Sigmoid colon (tissue), 4 donors: ENCODE data around the gene ALKBH2.

Source experiments
- EP300 ChIP-seq, 4 donors: sonication (generic); formaldehyde crosslinking; IDR thresholded peaks; one replicate each; pipeline ENCODE4 v1.6.1; 2017; ENCODE audit warnings: antibody characterized with exemption in 4 of 4
- POLR2A ChIP-seq, 2 donors: fragments of 450-650 bp; IDR thresholded peaks; one replicate each; pipeline ENCODE4 v1.6.1; 2016; ENCODE audit warnings: antibody characterized with exemption in 2 of 2, mild to moderate bottlenecking in 2 of 2, moderate library complexity in 2 of 2
- POLR2AphosphoS5 ChIP-seq, 4 donors: sonication (generic); formaldehyde crosslinking; IDR thresholded peaks; one replicate each; pipeline ENCODE4 v1.6.1; 2017; ENCODE audit warnings: antibody characterized with exemption in 4 of 4
- TF ChIP-seq, protein P1 (sequence below), 4 experiments: fragments of 450-650 bp in 3 of 4; fragments of 200-600 bp in 1 of 4; IDR thresholded peaks; one replicate each; pipeline ENCODE4 v1.5.1; 2016 to 2019; ENCODE audit warnings: antibody characterized with exemption in 4 of 4, mild to moderate bottlenecking in 3 of 4, moderate library complexity in 2 of 4

- TF ChIP-seq POLR2A (IDR thresholded peaks at IDR 0.05) (no peak), POLR2AphosphoS5 (IDR thresholded peaks at IDR 0.05) (no peak), EP300 (IDR thresholded peaks at IDR 0.05) (no peak)
- TF ChIP-seq, protein P1, sequence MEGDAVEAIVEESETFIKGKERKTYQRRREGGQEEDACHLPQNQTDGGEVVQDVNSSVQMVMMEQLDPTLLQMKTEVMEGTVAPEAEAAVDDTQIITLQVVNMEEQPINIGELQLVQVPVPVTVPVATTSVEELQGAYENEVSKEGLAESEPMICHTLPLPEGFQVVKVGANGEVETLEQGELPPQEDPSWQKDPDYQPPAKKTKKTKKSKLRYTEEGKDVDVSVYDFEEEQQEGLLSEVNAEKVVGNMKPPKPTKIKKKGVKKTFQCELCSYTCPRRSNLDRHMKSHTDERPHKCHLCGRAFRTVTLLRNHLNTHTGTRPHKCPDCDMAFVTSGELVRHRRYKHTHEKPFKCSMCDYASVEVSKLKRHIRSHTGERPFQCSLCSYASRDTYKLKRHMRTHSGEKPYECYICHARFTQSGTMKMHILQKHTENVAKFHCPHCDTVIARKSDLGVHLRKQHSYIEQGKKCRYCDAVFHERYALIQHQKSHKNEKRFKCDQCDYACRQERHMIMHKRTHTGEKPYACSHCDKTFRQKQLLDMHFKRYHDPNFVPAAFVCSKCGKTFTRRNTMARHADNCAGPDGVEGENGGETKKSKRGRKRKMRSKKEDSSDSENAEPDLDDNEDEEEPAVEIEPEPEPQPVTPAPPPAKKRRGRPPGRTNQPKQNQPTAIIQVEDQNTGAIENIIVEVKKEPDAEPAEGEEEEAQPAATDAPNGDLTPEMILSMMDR (IDR thresholded peaks at IDR 0.05), result no peak
These were observed 22.1 kb upstream of the ALKBH2 start for GRCh38 chr12:109115404-109115757.
